GM12892 (cell line): ENCODE measurements around the gene GPR3.
A peak's percentile ranks its signal among the peaks of the same experiment; 100 is the strongest.
"Not testable (repeated sequence)": the region's sequence is repeated elsewhere in the genome, so short reads cannot be mapped to it uniquely, and the experiment has no call there.

ENCODE experiments used
- DNase-seq: peaks from one replicate; pipeline ENCODE4 v3.0.0; 2011; ENCODE audit not compliant: insufficient read length
- FAIRE-seq: peaks from 2 replicates; lab custom pipeline; 2011; peaks lifted over from hg19 to GRCh38; lab: Jason Lieb, UNC
- POLR2A ChIP-seq: IDR thresholded peaks from 2 replicates; pipeline ENCODE4 v1.6.1; 2011; ENCODE audit warnings: low read depth, low read length, control low read depth
- POLR2AphosphoS5 ChIP-seq: IDR thresholded peaks from 2 replicates; pipeline ENCODE4 v1.6.1; 2011; ENCODE audit warnings: low read depth, low read length, control low read depth
- TAF1 ChIP-seq: IDR thresholded peaks from 2 replicates; pipeline ENCODE4 v1.6.1; 2011; ENCODE audit warnings: low read depth, mild to moderate bottlenecking, control low read depth, low read length, borderline replicate concordance

Gene GPR3

GRCh38 chr1:27427816-27428315 lies 35.4 kb downstream of the GPR3 start:
- no peak for FAIRE-seq
- no peak for TF ChIP-seq POLR2AphosphoS5
- TF ChIP-seq TAF1, result no peak
- TF ChIP-seq POLR2A, result no peak
- DNase-seq, result no peak

- no peak for FAIRE-seq
- DNase-seq, result no peak
- TF ChIP-seq POLR2A (no peak), POLR2AphosphoS5 (no peak), TAF1 (no peak)
Observed at GRCh38 chr1:27428316-27429028, 36.0 kb downstream of the GPR3 start.

GRCh38 chr1:27429029-27429425 lies 36.6 kb downstream of the GPR3 start:
- DNase-seq (no peak), FAIRE-seq (no peak)
- TF ChIP-seq TAF1, result no peak

- DNase-seq (no peak), FAIRE-seq (no peak)
- TF ChIP-seq TAF1, result no peak
- no peak for TF ChIP-seq POLR2A
- TF ChIP-seq POLR2AphosphoS5, result no peak
Observed at GRCh38 chr1:27430903-27431600, 38.6 kb downstream of the GPR3 start.

GRCh38 chr1:27431601-27431940 lies 39.1 kb downstream of the GPR3 start:
- TF ChIP-seq POLR2A, result no peak
- TF ChIP-seq TAF1, result no peak
- FAIRE-seq (no peak), DNase-seq (no peak)

GRCh38 chr1:27432725-27433124 lies 40.3 kb downstream of the GPR3 start:
- FAIRE-seq, DNase-seq: not testable (repeated sequence)

- FAIRE-seq, result no peak
- no peak for DNase-seq
- TF ChIP-seq POLR2AphosphoS5, result no peak
- no peak for TF ChIP-seq TAF1
- TF ChIP-seq POLR2A, result no peak
Observed at GRCh38 chr1:27433706-27434105, 41.3 kb downstream of the GPR3 start.

GRCh38 chr1:27435566-27436203 lies 43.3 kb downstream of the GPR3 start:
- FAIRE-seq (peak; percentile 92), DNase-seq (no peak)
- TF ChIP-seq POLR2AphosphoS5, result no peak
- no peak for TF ChIP-seq TAF1
- no peak for TF ChIP-seq POLR2A

- DNase-seq (no peak), FAIRE-seq (no peak)
- TF ChIP-seq POLR2AphosphoS5 (no peak), POLR2A (no peak), TAF1 (no peak)
Observed at GRCh38 chr1:27436204-27437159, 44.1 kb downstream of the GPR3 start.

GRCh38 chr1:27438621-27439061 lies 46.2 kb downstream of the GPR3 start:
- FAIRE-seq (no peak), DNase-seq (no peak)
- TF ChIP-seq POLR2A (no peak), POLR2AphosphoS5 (no peak), TAF1 (no peak)

GRCh38 chr1:27439150-27439549 lies 46.7 kb downstream of the GPR3 start:
- DNase-seq (no peak), FAIRE-seq (no peak)
- TF ChIP-seq TAF1, result no peak
- TF ChIP-seq POLR2AphosphoS5, result no peak
- TF ChIP-seq POLR2A, result no peak
